ENCODE data around the gene LARP6.

Gene LARP6

DNA sequence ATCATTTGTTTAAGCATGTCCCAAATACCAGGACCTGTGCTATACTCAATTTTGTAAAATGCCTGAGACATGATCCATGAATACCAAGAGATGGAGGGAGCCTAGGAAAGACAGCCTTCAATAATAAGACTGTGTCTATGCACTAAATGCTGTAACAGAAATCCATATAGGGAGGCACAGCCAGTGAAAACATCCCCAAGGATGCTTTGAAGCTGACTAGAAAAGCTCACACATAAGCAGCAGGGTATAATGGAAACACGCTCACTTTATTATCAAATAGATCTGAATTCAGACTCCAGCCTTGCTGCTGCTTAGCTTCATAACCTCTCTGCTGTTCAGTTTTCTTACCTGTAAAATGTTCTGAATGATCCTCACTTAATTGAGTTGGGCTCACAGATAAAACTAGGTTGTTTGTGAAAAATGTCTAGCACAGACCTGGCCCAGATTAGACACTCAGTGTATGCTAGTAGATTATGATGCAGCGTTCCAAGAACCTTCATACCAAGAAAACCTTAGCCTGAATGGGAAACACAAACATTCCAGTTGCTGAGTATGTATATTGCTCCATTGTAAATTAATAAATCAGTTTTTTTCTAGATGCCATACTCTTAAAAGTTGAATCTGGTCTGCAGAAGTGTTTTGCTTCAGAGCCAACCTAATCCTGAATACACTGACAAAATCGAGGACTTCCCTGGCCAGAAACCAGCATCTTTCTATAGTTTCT lies 3.8 kb upstream of the LARP6 start:
- TF ChIP-seq, protein P1, sequence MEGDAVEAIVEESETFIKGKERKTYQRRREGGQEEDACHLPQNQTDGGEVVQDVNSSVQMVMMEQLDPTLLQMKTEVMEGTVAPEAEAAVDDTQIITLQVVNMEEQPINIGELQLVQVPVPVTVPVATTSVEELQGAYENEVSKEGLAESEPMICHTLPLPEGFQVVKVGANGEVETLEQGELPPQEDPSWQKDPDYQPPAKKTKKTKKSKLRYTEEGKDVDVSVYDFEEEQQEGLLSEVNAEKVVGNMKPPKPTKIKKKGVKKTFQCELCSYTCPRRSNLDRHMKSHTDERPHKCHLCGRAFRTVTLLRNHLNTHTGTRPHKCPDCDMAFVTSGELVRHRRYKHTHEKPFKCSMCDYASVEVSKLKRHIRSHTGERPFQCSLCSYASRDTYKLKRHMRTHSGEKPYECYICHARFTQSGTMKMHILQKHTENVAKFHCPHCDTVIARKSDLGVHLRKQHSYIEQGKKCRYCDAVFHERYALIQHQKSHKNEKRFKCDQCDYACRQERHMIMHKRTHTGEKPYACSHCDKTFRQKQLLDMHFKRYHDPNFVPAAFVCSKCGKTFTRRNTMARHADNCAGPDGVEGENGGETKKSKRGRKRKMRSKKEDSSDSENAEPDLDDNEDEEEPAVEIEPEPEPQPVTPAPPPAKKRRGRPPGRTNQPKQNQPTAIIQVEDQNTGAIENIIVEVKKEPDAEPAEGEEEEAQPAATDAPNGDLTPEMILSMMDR (IDR thresholded peaks at IDR 0.05; ENCODE audit: control insufficient read depth, extremely low read depth, insufficient read depth) = no peak
- no peak for DNase-seq (ENCODE audit: low read depth)
- no peak overlapping the region for H3K4me3 ChIP-seq (ENCODE audit: low read depth, low read length)

DNA sequence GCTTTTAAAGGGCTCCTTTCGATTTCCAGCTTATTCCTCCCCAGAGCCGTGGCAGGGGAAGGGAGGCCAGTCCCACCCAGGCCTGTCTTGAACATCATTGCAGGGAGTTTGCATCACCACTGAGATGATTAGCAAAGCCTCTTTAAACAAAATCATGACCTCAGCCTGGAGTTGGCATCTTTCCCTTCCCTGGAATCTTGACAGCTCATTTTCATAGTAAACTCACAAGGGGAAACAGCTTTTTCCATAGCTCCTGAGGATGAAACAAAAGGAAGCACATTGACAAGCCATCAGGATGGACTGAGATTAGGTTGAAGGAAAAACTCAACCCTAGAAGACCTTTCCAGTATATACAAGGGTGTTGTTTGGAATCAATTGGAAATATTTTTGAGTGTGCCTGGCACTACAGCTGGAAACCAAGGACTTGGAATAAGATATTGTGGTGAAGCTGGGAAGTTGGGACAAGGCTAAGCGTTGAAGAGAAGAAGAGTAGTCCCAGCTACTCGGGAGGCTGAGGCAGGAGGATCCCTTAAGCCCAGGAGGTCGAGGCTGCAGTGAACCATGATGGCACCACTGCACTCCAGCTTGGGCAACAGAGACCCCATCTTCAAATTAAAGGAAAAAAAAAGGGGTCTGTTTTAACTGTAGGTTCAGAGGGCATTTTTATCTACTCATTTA lies 3.1 kb upstream of the LARP6 start:
- peak; percentile 79 for DNase-seq (ENCODE audit: low read depth)
- H3K4me3 ChIP-seq (ENCODE audit: low read depth, low read length) = no peak overlapping the region
- TF ChIP-seq, protein P1 (IDR thresholded peaks at IDR 0.05; ENCODE audit: control insufficient read depth, extremely low read depth, insufficient read depth) = no peak

DNA sequence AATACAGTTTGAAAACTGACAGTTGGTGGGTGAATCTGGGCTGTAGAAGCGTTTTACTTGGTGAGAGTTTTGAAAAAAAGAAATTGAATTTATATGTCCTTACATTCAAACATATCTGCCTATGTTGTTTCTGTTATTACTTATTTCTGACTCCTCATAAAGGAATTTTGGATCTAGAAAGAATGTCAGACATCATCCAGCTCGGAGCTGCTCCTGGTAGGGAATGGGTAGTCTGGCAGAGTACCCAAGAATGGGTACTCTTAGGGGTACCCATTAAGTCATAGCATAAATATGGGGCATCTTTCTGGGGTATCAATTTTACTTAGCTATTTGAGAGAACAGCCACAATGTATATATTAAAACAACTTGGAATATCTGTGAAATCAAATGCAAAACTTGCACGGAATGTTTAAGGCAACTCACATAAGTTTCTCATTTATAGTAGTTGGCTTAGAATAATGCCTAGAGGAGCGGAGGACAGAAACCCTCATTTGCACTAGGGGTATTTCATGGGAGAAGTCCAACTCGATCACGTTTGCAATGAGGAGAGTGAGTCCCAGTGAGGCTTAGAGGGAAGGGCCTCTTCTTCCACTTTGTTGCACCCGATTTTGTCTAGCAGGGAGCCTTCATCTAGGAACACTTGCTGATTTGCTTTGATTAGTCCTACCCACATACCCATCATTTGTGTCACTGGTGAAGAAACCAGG lies 2.4 kb upstream of the LARP6 start:
- H3K4me3 ChIP-seq (ENCODE audit: low read depth, low read length) = no peak overlapping the region
- no peak for DNase-seq (ENCODE audit: low read depth)
- TF ChIP-seq, protein P1 (IDR thresholded peaks at IDR 0.05; ENCODE audit: control insufficient read depth, extremely low read depth, insufficient read depth) = no peak

DNA sequence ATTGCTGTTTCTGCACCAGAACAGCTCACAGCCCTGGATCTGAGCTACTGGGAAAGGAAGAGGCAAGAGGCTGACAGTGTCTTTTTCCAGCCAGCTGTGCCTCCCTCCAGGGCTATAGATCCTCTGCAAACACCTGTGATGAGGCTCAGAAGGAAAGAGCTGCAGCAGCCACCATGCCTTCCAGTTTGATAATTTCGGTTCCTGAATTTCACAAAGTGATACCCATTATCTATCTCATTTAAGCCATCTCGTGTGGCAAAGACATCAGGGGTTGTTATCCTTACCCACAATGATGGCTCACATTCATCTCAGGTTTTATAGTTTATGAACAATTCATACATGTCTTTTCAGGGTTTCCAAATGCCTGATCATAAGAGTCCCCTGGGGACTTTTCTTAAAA lies 1.8 kb upstream of the LARP6 start:
- TF ChIP-seq, protein P1 (IDR thresholded peaks at IDR 0.05; ENCODE audit: control insufficient read depth, extremely low read depth, insufficient read depth) = no peak
- DNase-seq (ENCODE audit: low read depth) = no peak
- H3K4me3 ChIP-seq (ENCODE audit: low read depth, low read length) = no peak overlapping the region

DNA sequence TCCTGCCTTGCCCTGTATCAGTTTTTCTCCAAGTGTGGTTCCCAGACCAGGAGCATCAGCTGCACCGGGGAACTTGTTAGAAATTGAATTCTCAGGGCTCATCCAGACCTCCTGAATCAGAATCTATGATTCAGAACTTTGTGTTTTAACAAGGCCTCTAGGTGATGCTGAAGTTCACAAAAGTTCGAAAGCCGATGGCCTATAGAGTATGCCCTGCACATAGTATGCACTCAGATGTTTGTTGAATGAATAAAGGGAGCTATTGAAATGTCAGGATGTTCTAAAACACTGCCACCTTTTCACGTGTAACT lies 664 bp upstream of the LARP6 start:
- no peak for DNase-seq (ENCODE audit: low read depth)
- TF ChIP-seq, protein P1 (IDR thresholded peaks at IDR 0.05; ENCODE audit: control insufficient read depth, extremely low read depth, insufficient read depth) = no peak
- H3K4me3 ChIP-seq (ENCODE audit: low read depth, low read length) = peak overlapping the region; percentile 56

DNA sequence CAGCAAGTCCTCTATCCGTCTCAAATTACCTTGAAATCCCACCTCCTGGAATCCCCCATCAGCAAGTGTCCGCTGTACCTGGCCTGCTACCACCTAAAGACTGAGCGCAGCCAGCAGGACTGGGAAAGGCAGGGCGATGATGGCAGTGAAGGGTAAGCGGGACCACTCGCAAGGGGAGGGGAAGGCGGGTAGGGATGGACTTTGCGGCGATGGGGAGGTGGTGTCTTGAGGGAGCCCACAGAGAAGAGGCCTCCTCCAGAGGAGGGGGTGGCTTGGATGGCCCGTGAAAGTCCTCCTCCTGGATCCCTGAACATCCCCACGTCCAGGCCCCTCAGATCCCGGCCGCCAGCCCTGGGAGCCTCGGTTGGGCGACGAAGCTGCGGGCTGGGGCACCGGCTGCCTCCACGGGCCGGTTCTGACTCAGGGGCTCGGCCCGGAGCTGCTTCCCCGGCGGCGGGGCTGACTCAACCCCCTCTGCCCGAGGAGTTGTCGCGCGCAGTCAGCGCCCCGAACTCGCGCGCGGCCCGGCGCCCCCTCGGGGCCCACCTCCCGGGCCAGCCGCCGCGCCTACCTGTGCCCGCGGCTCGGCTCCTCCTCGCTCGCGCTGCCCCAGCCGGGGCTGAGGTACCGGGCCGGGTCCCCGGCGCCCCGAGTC lies 512 bp downstream of the LARP6 start:
- no peak for DNase-seq (ENCODE audit: low read depth)
- TF ChIP-seq, protein P1 (IDR thresholded peaks at IDR 0.05; ENCODE audit: control insufficient read depth, extremely low read depth, insufficient read depth) = no peak
- peak overlapping the region; percentile 56 for H3K4me3 ChIP-seq (ENCODE audit: low read depth, low read length)

Measured in LNCaP clone FGC (cell line).